ENCODE data around the gene PRELID3B.

DNA sequence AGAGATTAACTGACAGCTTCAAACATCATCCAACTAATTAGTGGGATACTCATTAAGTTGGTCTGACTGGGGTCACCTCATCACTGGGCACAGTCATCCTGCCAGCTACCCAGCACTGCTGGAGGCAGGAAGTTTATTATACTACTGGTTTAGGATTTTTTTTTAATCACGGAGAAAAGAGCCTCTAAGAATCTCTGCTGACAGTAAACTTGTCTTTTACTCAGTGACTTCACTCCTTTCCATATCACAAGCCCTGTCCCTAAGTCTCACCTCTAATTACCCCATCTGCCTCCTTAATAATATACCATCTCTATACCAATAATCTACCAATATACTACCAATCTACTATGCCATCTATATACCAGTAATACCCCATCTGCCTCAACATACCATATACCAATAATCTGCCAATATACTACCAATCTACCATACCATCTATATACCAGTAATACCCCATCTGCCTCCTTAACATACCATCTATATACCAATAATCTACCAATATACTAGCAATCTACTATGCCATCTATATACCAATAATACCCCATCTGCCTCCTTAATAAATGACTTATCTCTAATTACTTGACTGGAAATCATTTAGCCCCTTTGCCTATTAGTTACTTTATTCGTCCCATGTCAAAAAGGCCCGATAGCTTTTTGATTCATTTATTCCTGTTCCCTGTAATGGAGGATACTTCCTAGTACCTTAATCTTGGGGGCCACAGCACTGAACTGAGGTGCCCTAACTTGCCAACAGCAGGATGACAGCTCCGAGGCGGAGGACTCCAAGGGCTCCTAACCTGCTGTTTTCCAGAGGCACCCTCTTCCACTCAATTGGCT lies 15.5 kb downstream of the PRELID3B start:
- TF ChIP-seq EZH2 (IDR thresholded peaks at IDR 0.05), result no peak
- TF ChIP-seq, protein P1, sequence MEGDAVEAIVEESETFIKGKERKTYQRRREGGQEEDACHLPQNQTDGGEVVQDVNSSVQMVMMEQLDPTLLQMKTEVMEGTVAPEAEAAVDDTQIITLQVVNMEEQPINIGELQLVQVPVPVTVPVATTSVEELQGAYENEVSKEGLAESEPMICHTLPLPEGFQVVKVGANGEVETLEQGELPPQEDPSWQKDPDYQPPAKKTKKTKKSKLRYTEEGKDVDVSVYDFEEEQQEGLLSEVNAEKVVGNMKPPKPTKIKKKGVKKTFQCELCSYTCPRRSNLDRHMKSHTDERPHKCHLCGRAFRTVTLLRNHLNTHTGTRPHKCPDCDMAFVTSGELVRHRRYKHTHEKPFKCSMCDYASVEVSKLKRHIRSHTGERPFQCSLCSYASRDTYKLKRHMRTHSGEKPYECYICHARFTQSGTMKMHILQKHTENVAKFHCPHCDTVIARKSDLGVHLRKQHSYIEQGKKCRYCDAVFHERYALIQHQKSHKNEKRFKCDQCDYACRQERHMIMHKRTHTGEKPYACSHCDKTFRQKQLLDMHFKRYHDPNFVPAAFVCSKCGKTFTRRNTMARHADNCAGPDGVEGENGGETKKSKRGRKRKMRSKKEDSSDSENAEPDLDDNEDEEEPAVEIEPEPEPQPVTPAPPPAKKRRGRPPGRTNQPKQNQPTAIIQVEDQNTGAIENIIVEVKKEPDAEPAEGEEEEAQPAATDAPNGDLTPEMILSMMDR (IDR thresholded peaks at IDR 0.05), result no peak

All from neural progenitor cell (in vitro differentiated cells).